Type B pancreatic cell (in vitro differentiated cells): ENCODE results near the gene STRADA. TPM values are rescaled to one million over a fixed set of nuclear protein-coding genes. Genes with fewer than 3 reads are reported as not detected.

Source experiments
- DNase-seq: peaks from one replicate; pipeline ENCODE4 v3.0.0; 2021; ENCODE audit warnings: mixed read lengths; ENCODE audit not compliant: unreplicated experiment; ENCODE audit errors: extremely low spot score
- H3K27ac Mint-ChIP-seq: 2 replicates; pipeline ENCODE4 v1.8.0; 2021; ENCODE audit warnings: mild to moderate bottlenecking, mixed read lengths
- H3K27me3 Mint-ChIP-seq: 2 replicates; pipeline ENCODE4 v1.8.0; 2021; ENCODE audit warnings: mixed read lengths
- H3K36me3 Mint-ChIP-seq: 2 replicates; pipeline ENCODE4 v1.8.0; 2021; ENCODE audit warnings: mixed read lengths
- H3K4me1 Mint-ChIP-seq: one replicate; pipeline ENCODE4 v1.8.0; 2021; ENCODE audit warnings: mixed read lengths; ENCODE audit not compliant: unreplicated experiment
- H3K4me3 Mint-ChIP-seq: 2 replicates; pipeline ENCODE4 v1.8.0; 2021; ENCODE audit warnings: mild to moderate bottlenecking, mixed read lengths
- H3K9me3 Mint-ChIP-seq: 2 replicates; pipeline ENCODE4 v1.8.0; 2021; ENCODE audit warnings: mixed read lengths
- total RNA-seq: library from RNA; stranded (reverse); gene quantifications from 2 replicates; pipeline ENCODE4 v1.2.1, GENCODE V29; 2021; ENCODE audit warnings: low replicate concordance
- TF ChIP-seq, protein P1 (sequence below): fragments of 200-600 bp; sonication (generic); conservative IDR thresholded peaks from 2 replicates; pipeline ENCODE4 v1.5.0; 2021; ENCODE audit warnings: antibody characterized with exemption, mild to moderate bottlenecking

Gene STRADA
- total RNA-seq, 1 donor from 2014 or later, result 43.9 TPM

DNA sequence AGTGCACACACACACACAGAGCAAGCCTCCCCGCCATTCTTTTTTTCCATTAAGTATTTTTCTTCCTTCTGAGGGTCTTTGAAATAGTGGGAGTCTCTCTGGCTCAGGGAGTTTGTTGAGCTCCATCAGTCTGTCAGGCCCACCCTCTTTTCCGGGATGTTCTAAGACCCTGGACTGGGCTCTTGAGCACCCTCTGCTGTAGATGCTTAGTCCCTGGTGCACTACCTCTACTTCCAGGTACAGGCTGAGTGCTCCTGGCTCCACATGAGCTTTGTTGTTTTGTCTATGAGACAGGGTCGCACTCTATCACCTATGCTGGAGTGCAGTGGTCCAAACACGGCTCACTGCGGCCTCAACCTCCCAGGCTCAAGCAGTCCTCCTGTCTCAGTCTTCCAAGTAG, 62.4 kb downstream of the STRADA start:
- DNase-seq, result no peak
- Mint-ChIP-seq H3K9me3 (no peaks in the 10 kb centered on the region), H3K36me3 (peaks cover 19% of the 10 kb centered on the region), H3K4me1 (peaks cover 30% of the 10 kb centered on the region), H3K27me3 (no peaks in the 10 kb centered on the region), H3K4me3 (no peak overlapping the region), H3K27ac (no peak overlapping the region)
- TF ChIP-seq, protein P1, sequence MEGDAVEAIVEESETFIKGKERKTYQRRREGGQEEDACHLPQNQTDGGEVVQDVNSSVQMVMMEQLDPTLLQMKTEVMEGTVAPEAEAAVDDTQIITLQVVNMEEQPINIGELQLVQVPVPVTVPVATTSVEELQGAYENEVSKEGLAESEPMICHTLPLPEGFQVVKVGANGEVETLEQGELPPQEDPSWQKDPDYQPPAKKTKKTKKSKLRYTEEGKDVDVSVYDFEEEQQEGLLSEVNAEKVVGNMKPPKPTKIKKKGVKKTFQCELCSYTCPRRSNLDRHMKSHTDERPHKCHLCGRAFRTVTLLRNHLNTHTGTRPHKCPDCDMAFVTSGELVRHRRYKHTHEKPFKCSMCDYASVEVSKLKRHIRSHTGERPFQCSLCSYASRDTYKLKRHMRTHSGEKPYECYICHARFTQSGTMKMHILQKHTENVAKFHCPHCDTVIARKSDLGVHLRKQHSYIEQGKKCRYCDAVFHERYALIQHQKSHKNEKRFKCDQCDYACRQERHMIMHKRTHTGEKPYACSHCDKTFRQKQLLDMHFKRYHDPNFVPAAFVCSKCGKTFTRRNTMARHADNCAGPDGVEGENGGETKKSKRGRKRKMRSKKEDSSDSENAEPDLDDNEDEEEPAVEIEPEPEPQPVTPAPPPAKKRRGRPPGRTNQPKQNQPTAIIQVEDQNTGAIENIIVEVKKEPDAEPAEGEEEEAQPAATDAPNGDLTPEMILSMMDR, result no peak

DNA sequence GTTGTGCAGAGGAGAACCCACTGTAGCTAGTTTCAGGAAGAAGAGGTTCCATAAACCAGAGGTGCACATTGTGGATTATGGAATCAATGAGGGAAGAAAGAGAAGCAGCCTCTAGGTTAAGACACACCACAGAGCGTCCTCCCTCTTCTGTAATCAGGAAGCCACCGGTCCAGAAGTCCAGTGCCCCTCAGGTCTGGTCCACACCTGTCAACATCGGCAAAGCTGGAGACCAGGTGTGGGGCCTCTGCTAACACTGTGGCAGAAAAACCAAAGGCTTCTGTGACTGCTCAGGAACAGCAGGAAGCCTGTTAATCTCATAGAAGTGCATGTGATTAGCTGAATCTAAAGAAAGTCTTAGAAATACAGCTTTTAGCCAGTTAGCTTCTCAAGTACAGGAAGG, 65.0 kb downstream of the STRADA start:
- no peaks in the 10 kb centered on the region for H3K27me3 Mint-ChIP-seq
- no peaks in the 10 kb centered on the region for H3K9me3 Mint-ChIP-seq
- TF ChIP-seq, protein P1, result no peak
- no peak overlapping the region for H3K27ac Mint-ChIP-seq
- no peak for DNase-seq
- no peak overlapping the region for H3K4me3 Mint-ChIP-seq
- H3K36me3 Mint-ChIP-seq, result peaks cover 13% of the 10 kb centered on the region
- peaks cover 26% of the 10 kb centered on the region for H3K4me1 Mint-ChIP-seq

DNA sequence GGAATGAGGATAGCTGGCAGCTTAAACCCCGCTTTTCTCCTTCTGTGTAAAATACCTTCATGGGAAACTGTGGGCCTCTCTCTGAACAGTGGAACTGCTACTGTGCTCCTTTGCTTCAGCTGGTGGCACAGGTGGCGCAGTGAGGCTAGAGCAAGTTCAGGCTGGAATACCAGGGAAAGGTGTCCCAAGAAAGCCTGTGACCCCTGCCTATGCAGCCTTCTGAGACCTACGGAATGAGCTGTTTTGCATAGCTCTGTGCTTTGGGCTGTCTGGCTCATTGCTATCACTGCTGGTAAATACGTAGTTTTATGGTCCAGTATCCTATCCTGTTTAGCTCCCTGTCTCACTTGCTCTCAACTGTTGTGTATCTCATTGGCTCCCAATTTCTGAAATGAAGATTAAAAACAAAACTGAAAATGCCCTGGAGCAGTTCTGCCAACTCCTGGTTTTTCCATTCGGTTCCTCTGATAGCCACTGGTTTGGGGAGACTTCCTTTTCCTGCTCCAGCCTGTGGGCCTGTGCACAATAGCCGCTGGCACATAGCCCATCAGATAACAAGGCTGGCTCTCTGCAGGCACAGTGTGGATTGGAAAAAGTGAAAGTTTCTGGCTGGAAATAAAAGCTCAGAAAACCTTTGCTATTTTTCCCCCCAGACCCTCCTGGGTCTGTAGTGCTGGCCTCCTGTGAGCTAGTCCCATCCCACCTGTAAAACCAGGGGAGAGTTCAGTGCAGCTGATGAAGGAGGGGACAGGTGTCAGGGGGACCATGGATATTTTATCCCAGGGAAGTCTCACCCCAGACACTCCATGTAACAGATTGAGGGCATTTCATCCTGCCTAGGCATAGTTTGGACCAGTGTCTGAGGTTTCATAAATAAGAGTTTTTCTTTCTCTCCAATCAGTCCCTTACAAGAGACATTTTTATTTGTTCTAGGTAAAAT, 65.7 kb downstream of the STRADA start:
- no peaks in the 10 kb centered on the region for H3K9me3 Mint-ChIP-seq
- H3K4me3 Mint-ChIP-seq, result peak overlapping the region; percentile 26

DNA sequence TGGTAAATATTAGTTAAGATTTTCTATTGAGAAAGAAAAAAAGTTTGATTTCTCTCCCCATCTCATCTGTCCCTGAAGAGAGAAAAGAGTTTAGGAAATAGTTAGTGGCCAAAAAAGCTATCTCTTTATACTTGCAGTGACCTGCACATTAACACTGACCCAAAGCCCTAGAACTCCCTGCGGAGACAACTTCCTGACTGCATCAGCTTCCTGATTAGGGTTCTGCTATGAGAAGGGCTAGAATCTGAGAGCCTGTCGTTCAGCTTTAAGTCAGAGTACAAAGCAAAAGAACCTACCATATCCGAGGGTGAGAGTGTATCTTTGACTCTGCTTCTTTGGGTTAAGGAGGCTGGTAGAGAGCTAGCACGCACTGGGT, 66.4 kb downstream of the STRADA start:
- H3K27ac Mint-ChIP-seq, result peak overlapping the region; percentile 16
- DNase-seq, result no peak
- no peaks in the 10 kb centered on the region for H3K27me3 Mint-ChIP-seq
- no peaks in the 10 kb centered on the region for H3K9me3 Mint-ChIP-seq
- peak overlapping the region; percentile 45 for H3K4me3 Mint-ChIP-seq
- peaks cover 23% of the 10 kb centered on the region for H3K4me1 Mint-ChIP-seq
- TF ChIP-seq, protein P1, result no peak
- H3K36me3 Mint-ChIP-seq, result peaks cover 16% of the 10 kb centered on the region

More for the DNA sequence above, 65.7 kb downstream of the STRADA start:
- DNase-seq, result no peak
- Mint-ChIP-seq H3K27ac (peak overlapping the region; percentile 28), H3K4me1 (peaks cover 23% of the 10 kb centered on the region), H3K27me3 (no peaks in the 10 kb centered on the region), H3K36me3 (peaks cover 14% of the 10 kb centered on the region)
- TF ChIP-seq, protein P1, result no peak

DNA sequence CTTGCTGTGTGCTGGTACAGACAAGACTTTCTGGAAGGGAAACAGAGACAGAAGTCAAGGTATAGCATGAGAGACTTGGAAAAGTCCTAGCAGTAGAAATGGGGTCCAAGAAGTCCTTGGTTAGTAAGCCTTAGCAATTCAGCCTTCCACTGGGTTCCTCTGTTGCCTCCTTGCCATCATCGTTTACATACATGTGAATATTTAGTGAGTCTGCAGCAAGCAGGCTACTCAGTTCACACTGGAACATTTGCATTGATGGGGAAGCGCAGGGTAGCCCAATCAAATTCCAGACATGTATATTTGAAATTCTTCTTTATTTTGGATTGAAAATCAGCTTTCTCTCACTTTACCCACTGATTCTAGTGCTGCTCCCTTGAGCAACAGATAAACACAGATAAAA, 68.7 kb downstream of the STRADA start:
- Mint-ChIP-seq H3K27me3 (no peaks in the 10 kb centered on the region), H3K36me3 (peaks cover 10% of the 10 kb centered on the region), H3K9me3 (no peaks in the 10 kb centered on the region), H3K4me3 (no peak overlapping the region), H3K4me1 (peaks cover 23% of the 10 kb centered on the region), H3K27ac (peak overlapping the region; percentile 5)
- DNase-seq, result no peak
- TF ChIP-seq, protein P1, result no peak
